CD4-positive, alpha-beta T cell treated with Interleukin-1 beta for 1 hour (primary cell): Measurements from ENCODE around the gene PIM3.

ENCODE experiments used
- DNase-seq, 2 donors: peaks; one replicate each; pipeline ENCODE4 v3.0.0-alpha.2; 2020 to 2022

The PIM3 gene

GRCh38 chr22:50008151-50009040 lies 47.8 kb downstream of the PIM3 start:
- DNase-seq: no peak

- no peak for DNase-seq
Measured at GRCh38 chr22:50009251-50009650, 48.7 kb downstream of the PIM3 start.

- DNase-seq: no peak
Measured at GRCh38 chr22:50009765-50010675, 49.4 kb downstream of the PIM3 start.

GRCh38 chr22:50010676-50011446 lies 50.3 kb downstream of the PIM3 start:
- DNase-seq: peak; percentile 77 to 81

- no peak for DNase-seq
Measured at GRCh38 chr22:50011447-50012210, 51.1 kb downstream of the PIM3 start.

DNA sequence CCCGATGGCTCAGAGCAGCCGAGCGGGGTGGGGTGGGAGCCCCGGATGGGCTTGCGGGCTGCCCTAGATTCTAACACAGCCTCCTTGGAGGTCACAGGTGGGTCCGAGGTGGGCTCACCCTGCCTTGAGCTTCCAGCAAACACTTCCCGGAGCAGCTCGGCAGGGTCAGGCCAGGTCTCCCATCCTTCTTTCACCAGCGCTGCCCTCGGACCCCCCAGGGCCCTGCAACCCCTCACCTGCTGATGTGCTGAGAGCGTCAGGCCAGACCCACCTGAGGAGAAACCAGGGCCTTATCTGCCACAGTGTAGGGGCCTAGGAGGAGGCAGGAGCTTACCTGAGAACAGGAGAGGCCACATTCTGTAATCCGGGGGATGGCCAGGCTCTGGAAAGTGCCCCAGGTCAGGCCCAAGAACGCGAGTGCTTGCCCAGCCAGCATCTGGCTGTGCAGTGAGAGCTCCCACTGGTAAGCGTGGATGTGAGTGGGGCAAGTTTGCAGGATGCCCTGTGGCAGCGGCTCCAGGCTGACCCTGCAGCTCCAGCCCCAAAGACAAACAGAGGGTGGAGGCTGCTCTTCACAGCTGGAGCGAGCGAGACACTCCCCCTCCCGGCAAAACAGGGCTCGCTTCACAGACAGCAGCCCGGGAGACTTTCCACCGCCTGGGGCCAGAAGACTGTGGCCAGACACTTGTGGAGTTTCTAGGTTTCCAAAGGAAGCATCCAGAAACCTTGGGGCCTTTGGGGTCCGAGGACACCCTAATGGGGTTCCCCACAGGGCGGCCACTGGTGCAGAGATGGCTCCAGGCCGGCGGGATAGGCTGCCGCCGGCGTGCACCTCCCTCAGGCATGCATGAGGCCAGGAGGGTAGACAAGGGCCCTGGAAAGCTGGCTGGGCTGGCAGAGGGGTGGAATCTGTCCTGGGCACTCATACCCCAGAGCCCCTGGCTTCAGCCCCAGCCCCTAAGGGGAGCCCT lies 51.9 kb downstream of the PIM3 start, which contains the start of gene IL17REL:
Gene IL17REL (minus strand): TSS at position 555 of the 971 bp plus-strand sequence. CDS start 119 bp downstream, at position 436.
- no peak for DNase-seq
